Measurements from ENCODE around the gene MYL6B.

DNA sequence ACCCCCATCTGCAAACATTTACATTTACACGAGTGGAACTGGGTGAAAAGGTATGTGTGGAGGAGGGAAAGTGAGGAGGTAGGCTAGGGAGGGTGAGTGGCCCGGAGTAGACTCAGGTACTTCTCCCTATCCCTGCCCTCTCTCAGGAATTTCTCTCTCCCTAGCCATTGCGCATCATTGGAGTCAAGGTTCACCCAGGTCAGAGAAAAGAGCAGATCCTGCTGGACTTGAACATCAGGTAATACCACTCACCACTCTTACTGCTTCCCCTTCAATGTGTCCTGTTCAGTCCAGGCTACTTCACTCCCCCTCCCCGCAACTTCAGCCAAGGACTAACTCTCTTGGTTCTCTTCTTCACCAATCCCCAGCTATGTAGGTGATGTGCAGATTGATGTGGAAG is 21.5 kb upstream of the MYL6B start:
- TF ChIP-seq, protein P1, sequence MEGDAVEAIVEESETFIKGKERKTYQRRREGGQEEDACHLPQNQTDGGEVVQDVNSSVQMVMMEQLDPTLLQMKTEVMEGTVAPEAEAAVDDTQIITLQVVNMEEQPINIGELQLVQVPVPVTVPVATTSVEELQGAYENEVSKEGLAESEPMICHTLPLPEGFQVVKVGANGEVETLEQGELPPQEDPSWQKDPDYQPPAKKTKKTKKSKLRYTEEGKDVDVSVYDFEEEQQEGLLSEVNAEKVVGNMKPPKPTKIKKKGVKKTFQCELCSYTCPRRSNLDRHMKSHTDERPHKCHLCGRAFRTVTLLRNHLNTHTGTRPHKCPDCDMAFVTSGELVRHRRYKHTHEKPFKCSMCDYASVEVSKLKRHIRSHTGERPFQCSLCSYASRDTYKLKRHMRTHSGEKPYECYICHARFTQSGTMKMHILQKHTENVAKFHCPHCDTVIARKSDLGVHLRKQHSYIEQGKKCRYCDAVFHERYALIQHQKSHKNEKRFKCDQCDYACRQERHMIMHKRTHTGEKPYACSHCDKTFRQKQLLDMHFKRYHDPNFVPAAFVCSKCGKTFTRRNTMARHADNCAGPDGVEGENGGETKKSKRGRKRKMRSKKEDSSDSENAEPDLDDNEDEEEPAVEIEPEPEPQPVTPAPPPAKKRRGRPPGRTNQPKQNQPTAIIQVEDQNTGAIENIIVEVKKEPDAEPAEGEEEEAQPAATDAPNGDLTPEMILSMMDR (IDR thresholded peaks at IDR 0.05), result no peak
- no peak for TF ChIP-seq POLR2AphosphoS5 (IDR thresholded peaks at IDR 0.05; ENCODE audit: low read depth, low read length)

All from Panc1 (cell line).